ENCODE measurements around the gene TAC4. TPM values are rescaled to one million over a fixed set of nuclear protein-coding genes. Genes with fewer than 3 reads are reported as not detected.

TAC4 gene
- total RNA-seq, 1 experiment from 2014 or later = not detected

- no peak for DNase-seq (ENCODE audit: low read depth)
Measured at GRCh38 chr17:49873466-49873865, 25.6 kb upstream of the TAC4 start.

- DNase-seq (ENCODE audit: low read depth) = no peak
Measured at GRCh38 chr17:49872754-49873377, 25.0 kb upstream of the TAC4 start.

GRCh38 chr17:49871211-49871610, 23.3 kb upstream of the TAC4 start:
- DNase-seq (ENCODE audit: low read depth) = no peak

- no peak for DNase-seq (ENCODE audit: low read depth)
Measured at GRCh38 chr17:49870298-49870697, 22.4 kb upstream of the TAC4 start.

GRCh38 chr17:49869038-49869374, 21.1 kb upstream of the TAC4 start:
- DNase-seq (ENCODE audit: low read depth) = no peak

- DNase-seq (ENCODE audit: low read depth) = no peak
Measured at GRCh38 chr17:49866882-49867413, 19.1 kb upstream of the TAC4 start.

- no peak for DNase-seq (ENCODE audit: low read depth)
Measured at GRCh38 chr17:49866019-49866380, 18.1 kb upstream of the TAC4 start.

- no peak for DNase-seq (ENCODE audit: low read depth)
Measured at GRCh38 chr17:49862781-49863331, 15.0 kb upstream of the TAC4 start.

GRCh38 chr17:49861150-49861884, 13.4 kb upstream of the TAC4 start:
- peak; percentile 32 for DNase-seq (ENCODE audit: low read depth)

- DNase-seq (ENCODE audit: low read depth) = no peak
Measured at GRCh38 chr17:49859991-49860953, 12.4 kb upstream of the TAC4 start.

GRCh38 chr17:49858796-49859195, 10.9 kb upstream of the TAC4 start:
- DNase-seq (ENCODE audit: low read depth) = no peak

- DNase-seq (ENCODE audit: low read depth) = no peak
Measured at GRCh38 chr17:49854126-49854525, 6.3 kb upstream of the TAC4 start.

GRCh38 chr17:49853470-49854015, 5.7 kb upstream of the TAC4 start:
- DNase-seq (ENCODE audit: low read depth) = no peak

- peak; percentile 53 for DNase-seq (ENCODE audit: low read depth)
Measured at GRCh38 chr17:49851387-49852291, 3.8 kb upstream of the TAC4 start.

GRCh38 chr17:49850772-49851386, 3.0 kb upstream of the TAC4 start:
- no peak for DNase-seq (ENCODE audit: low read depth)

- DNase-seq (ENCODE audit: low read depth) = no peak
Measured at GRCh38 chr17:49850218-49850610, 2.3 kb upstream of the TAC4 start.

GRCh38 chr17:49848739-49849138, 870 bp upstream of the TAC4 start:
- no peak for DNase-seq (ENCODE audit: low read depth)

GRCh38 chr17:49846938-49847712, 744 bp downstream of the TAC4 start:
- DNase-seq (ENCODE audit: low read depth) = no peak

GRCh38 chr17:49845321-49845720, 2.5 kb downstream of the TAC4 start:
- no peak for DNase-seq (ENCODE audit: low read depth)
